Keratinocyte (primary cell): ENCODE measurements around the gene CLIP4.

Experiments used
- EZH2 ChIP-seq: IDR thresholded peaks from one replicate; pipeline ENCODE4 v1.6.1; 2012; ENCODE audit warnings: inconsistent platforms, mild to moderate bottlenecking, low read length, moderate library complexity
- TF ChIP-seq, protein P1 (sequence below), 3 experiments: IDR thresholded peaks in 1 of 3; conservative IDR thresholded peaks in 1 of 3; optimal IDR thresholded peaks in 1 of 3; 2 replicates in 2 of 3; 3 replicates in 1 of 3; pipeline versions ENCODE3 to v1.5.1; 2011; ENCODE audit warnings: low read length in 3 of 3, mild to moderate bottlenecking in 3 of 3, moderate library complexity in 2 of 3, control low read depth in 1 of 3, inconsistent platforms in 1 of 3; ENCODE audit not compliant: insufficient read depth in 2 of 3; ENCODE audit errors: extremely low read depth in 1 of 3

DNA sequence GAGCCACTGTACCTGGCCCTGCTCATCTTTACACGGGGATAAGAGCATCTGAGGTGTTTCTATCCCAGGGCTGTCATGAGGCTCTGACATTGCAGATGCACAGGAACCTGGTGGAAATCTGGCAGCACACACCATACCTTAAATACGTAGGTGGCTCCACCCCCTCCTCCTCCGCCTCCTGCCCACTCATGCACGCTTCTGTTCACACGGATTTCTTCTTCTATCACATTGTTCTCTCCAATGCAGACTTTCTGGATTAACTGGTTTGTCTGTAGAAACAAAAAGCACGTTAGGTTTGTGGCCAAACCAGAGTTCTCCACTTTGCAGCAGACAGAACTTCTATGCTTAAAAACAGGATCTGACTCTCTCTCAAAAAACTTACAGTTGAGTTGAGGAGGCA lies 118.2 kb downstream of the CLIP4 start:
- TF ChIP-seq, protein P1, sequence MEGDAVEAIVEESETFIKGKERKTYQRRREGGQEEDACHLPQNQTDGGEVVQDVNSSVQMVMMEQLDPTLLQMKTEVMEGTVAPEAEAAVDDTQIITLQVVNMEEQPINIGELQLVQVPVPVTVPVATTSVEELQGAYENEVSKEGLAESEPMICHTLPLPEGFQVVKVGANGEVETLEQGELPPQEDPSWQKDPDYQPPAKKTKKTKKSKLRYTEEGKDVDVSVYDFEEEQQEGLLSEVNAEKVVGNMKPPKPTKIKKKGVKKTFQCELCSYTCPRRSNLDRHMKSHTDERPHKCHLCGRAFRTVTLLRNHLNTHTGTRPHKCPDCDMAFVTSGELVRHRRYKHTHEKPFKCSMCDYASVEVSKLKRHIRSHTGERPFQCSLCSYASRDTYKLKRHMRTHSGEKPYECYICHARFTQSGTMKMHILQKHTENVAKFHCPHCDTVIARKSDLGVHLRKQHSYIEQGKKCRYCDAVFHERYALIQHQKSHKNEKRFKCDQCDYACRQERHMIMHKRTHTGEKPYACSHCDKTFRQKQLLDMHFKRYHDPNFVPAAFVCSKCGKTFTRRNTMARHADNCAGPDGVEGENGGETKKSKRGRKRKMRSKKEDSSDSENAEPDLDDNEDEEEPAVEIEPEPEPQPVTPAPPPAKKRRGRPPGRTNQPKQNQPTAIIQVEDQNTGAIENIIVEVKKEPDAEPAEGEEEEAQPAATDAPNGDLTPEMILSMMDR (optimal IDR thresholded peaks at IDR 0.05 in 1 of 3, IDR thresholded peaks at IDR 0.05 in 1 of 3, conservative IDR thresholded peaks at IDR 0.05 in 1 of 3; ENCODE audit: extremely low read depth in 1 of 3, insufficient read depth in 2 of 3, low read length in 3 of 3) = no peak
- TF ChIP-seq EZH2 = no peak
